Measurements from ENCODE around the gene CHCT1.
"Not testable (repeated sequence)": the region's sequence is repeated elsewhere in the genome, so short reads cannot be mapped to it uniquely, and the experiment has no call there.

Gene CHCT1

DNA sequence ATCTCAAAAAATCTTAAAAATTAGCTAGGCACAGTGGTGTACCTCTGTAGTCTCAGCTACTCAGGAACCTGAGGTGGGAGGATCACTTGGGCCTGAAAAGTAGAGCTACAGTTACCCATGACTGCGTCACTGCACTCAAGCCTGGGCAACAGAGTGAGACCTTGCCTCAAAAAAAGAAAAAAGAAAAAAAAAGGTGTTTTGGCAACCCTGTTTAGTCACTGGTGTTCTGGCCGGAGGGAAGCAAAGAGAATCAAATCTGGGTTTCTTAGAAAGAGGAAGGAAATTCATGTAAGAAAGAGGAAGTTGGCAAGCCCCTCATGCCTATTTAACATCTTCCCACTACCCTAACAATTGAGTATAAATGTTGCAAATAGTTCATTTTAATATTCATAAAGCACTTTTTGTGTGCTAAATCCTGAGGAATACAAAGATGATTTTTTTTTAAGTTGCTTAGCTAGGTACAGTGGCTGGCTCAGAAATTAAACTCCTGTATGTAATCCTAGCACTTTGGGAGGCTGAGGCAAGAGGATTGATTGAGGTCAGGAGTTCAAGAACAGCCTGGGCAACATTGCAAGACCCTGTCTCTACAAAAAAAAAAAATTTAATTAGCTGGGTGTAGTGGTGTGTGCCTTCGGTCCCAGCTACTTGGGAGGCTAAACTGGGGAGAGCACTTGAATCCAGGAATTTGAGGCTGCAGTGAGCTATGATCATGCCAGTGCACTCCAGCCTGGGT, 23.9 kb upstream of the CHCT1 start:
- no peak for DNase-seq (ENCODE audit: low spot score)

DNA sequence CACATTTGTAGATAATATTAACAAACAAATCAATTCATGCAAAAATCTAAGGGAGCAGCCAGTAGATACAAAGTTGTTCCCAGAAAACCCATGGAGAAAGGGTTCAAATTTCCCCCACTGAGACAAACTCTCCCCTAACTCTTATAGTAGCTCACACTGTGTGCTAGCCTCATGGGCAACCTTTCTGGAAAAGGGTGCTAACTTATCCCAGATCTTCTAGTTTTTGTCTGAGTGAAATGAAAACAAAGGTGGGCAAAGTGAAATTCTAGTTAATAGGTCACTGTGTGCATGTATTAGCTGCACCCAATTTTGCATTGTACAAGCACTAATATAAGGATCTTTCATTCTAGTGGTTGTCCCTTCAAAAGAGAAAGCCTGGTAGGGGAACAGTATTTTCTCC, 20.5 kb upstream of the CHCT1 start:
- DNase-seq (ENCODE audit: low spot score) = no peak

DNA sequence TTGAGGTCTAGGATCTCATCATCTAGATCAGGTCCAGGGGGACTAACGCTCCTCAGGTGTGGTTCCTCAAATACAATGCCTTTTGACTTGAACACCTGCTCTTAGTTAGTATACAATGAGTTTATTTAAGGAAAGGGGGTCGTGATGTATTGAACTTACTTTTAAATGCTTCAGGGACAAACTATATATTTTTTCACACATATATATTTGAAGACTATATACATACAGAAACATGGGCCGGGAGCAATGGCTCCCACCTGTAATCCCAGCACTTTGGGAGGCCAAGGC, 18.8 kb upstream of the CHCT1 start:
- no peak for DNase-seq (ENCODE audit: low spot score)

DNA sequence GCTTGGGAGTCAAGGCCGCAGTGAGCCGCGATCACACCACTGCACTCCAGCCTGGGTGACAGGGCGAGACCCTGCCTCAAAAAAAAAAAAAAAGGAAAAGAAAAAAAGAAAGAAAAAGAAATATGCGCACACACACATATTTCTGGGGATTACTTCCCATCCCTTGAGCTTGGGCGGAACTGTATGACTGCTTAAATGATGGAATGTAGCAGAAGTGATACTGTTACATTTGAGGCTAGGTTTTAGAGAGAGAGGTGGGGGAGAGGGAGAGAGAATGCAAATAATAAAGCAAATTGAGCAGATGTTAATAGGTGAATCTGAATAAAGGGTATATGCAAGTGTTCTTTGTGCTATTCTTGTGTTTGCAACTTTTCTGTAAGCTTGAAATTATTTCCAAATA, 18.3 kb upstream of the CHCT1 start:
- no peak for DNase-seq (ENCODE audit: low spot score)

DNA sequence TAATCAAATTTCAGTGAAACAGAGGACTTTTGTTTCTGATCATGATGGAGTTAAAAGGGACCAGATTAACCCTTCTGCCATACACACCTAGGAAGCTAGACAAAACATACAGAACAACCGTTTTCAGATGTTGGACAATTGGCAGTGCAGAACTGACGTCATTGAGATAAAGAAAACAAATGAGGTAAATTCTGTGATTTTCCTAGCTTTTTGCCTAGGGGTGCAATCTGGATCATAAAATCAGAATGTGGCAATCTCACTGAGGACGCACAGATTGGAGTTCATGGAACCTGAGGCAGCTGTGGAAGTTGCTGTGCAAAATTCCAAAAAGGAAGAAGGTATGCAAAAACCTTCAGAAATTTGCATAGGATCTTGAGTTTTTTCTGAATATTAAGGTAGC, 15.4 kb upstream of the CHCT1 start:
- no peak for DNase-seq (ENCODE audit: low spot score)

DNA sequence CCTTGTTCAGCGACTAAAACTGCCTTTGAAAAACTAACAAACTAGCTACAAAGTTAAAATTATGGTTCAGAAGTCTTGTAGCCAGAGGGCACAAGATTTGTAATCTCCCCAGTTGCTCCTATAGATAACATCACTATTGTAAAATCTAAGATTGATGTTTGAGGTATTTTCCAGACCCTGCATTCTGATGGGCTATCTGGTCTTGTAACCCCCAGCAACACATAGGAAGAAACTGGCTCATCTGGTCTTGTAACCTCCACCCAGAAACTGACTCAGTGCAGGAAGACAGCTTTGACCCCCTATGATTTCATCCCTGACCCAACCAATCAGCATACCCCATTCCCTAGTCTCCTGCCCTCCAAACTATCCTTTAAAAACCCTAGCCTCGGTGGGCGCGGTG, 12.3 kb upstream of the CHCT1 start:
- DNase-seq (ENCODE audit: low spot score) = no peak

DNA sequence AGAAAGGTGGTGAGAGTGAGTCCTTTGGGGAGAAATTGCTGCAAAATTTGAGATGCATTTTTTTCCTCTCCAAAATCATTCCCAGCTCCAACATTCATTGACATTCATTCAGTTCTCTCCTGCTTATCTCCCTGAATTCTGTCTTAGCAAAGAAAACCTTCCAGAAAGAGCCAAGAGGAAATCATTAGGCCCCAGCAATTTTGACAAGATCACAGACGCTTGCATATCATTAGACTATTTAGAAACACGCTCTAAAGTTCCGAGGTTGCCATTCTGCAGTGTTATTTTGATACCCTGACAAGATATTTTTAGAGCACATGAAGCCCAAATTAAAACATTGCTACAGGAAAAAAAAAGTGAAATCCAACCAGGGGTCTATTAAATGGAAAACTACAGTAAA, 9.6 kb upstream of the CHCT1 start:
- DNase-seq (ENCODE audit: low spot score) = no peak

DNA sequence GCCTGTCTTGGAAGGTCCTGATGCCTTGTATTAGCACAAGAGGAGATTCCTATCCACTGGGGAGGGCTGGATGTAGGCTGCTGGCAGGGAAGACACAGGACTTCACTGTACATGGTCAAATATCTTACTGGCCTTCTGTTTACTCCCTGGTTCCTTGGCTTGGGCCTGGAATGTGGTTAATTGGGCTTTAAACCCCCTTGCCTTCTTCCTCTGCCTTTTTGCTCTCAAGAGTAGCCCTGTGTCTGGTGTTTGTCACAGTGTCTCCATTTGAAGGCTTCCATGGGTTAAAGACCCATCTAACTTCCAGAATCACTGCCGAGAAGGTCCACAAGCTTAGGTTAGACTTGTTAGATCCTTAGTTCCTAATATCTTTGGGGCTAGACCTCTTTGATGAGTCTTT, 7.1 kb upstream of the CHCT1 start:
- no peak for DNase-seq (ENCODE audit: low spot score)

DNA sequence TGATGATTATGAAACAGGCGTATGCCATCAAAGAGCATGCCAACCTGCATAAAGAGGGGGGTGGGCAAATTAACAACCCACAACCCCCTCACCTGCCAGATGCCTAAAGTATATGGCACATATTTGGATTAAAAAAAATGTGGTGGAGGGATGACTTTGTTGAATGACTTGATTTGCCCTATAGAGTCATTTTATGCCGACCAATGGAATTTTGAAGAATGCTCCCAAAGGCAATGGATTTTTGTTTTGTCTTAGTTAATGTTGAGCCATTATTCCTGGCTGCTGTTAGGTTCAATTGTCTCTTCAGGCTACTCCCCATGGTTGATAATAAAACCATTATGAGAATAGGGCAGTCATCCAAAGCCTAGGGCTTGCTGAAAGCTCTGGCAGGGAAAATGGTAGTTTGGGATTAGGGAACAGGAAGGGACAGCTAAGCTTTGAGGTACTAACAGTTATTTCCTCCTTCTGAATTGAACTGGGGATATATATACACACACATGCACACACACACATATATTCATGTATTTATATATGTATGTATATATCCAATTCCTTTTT, 5.8 kb upstream of the CHCT1 start:
- peak; percentile 83 for DNase-seq (ENCODE audit: low spot score)

DNA sequence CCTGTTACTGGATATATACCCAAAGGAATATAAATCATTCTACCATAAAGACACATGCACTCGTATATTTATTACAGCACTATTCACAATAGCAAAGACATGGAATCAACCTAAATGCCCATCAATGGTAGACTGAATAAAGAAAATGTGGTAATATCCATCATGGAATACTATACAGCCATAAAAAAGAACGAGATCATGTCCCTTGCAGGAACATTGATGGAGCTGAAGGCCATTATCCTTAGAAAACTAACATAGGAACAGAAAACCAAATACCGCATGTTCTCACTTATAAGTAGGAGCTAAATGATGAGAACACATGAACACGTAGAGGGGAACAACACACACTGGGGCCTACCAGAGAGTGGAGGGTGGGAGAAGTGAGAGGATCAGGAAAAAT, 3.3 kb upstream of the CHCT1 start:
- not testable (repeated sequence) for DNase-seq (ENCODE audit: low spot score)

DNA sequence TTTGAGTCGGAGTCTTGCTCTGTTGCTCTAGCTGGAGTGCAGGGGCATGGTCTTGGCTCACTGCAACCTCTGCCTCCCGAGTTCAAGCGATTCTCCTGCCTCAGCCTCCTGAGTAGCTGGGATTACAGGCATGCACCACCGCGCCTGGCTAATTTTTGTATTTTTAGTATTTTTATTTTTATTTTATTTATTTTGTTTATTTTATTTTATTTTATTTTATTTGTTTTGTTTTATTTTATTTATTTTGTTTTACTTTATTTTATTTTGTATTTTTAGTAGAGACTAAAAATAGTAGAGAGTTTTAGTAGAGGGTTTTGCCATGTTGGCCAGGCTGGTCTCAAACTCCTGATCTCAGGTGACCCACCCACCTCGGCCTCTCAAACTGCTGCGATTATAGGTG, 2.4 kb upstream of the CHCT1 start:
- DNase-seq (ENCODE audit: low spot score) = not testable (repeated sequence)

DNA sequence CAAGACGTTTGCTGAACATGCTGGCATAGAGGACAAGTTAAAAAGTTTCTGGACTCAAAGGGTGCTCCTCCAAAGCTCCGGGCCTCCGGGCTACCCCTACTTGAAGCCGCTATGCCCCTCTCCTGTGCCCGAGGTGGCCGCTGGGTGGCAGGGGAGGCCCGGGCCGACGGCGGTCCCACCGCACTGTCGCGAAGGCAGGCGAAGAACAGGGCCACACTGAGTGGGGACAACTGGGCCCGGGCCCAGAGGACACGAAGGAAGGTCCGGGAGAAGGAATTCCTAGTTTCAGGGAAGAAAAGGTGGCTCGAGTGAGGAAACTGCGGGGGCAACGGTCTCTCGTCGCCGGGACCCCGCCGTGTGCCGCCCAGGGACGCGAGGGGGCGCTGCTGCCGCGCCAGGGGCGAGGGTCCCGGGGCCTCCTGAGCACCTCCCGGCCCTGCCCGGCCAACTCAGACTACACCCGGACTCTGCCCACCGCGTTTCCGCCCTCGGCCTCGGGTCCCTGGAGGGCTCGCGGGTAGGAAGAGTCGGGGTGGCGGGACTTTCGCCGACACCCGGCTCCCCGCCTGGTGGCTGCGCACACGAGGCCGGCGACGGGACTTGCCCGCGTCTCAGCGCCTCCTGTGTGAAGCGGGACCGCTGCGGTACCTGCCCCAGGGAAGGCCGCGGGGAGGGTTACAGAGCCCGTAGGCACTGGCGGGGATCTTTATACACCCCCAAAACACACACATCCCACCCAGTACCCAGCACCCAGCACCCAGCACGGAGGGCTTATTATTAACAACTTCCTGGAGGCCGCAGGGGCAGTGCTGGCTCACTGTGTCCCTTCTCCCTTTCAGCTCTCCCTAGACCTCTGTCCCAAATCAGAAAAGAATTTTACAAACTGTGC, 772 bp upstream of the CHCT1 start:
- DNase-seq (ENCODE audit: low spot score) = peak; percentile 67

DNA sequence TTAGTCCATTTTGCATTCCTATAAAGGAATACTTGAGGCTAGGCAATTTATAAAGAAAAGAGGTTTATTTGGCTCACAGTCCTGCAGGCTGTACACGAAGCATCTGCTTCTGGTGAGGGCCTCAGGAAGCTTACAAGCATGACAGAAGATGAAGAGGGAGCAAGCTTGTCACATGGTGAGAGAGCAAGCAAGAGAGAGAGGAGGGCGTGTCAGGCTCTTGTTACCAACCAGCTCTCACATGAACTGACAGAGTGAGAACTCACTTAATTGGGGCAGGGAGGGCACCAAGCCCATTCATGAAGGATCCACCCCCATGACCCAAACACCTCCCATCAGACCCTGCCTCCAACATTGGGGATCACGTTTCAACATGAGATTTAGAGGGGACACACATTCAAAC, 1.6 kb downstream of the CHCT1 start:
- no peak for DNase-seq (ENCODE audit: low spot score)

DNA sequence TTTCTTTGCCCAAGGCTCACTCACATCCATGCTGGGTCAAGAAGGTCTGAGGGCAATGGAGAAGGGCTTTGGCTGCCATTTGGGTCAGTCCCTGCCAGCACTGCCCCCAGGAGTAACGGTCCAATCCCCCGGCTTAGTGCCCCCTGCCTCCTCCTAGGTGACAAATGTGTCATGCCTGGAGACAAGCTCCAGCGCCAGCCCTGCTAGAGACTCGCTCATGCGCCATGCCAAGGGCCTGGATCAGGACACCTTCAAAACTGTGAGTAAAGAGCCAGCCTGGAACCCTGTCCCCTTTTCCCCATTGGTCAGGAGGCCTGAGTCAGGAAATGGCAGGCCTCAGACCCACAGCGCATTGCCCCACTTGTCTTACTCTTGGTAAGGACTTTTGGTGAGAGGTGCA, 3.3 kb downstream of the CHCT1 start:
- DNase-seq (ENCODE audit: low spot score) = no peak

DNA sequence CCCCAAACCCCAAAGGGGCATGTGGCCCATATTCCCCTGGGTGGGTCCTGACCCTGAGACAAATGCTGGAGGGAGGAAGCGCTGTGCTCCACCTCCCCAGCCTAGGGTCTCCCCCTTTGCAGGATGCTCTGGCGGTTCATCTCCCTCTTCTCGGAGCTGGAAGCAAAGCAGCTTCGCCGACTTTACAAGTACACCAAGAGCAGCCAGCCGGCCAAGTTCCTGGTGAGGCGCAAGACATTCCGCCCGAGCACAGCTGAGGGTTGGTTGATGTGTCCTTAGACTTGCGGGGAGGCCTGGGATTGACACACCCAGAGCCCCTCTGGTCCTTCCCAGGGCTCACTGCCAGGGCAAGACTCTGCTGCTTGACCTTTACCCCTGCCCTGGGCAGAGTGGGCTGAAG, 4.3 kb downstream of the CHCT1 start:
- no peak for DNase-seq (ENCODE audit: low spot score)

DNA sequence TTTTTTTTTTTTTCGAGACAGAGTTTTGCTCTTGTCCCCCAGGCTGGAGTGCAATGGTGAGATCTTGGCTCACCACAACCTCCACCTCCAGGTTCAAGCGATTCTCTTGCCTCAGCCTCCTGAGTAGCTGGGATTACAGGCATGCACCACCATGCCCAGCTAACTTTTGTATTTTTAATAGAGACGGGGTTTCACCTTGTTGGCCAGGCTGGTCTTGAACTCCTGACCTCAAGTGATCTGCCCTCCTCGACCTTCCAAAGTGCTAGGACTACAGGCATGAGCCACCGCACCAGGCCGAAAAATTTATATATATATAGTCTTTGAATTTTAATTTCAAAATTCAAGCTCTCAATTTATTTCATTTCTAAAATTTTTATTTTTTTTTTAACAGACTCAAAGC, 6.2 kb downstream of the CHCT1 start:
- DNase-seq (ENCODE audit: low spot score) = not testable (repeated sequence)

DNA sequence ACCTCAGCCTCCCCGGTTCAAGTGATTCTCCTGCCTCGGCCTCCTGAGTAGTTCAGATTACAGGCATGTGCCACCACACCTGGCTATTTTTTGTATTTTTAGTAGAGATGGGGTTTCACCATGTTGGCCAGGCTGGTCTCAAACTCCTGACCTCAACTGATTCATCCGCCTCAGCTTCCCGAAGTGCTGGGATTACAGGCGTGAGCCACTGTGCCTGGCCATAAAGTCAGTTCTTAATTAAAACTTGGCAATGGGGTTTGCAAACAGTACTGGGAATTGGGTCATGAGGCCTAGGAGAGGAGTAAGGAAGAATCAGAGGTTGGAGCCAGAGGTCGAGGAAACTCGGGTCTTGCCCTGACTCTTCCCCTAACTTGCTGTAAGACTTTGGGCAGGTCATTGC, 8.3 kb downstream of the CHCT1 start:
- DNase-seq (ENCODE audit: low spot score) = not testable (repeated sequence)

DNA sequence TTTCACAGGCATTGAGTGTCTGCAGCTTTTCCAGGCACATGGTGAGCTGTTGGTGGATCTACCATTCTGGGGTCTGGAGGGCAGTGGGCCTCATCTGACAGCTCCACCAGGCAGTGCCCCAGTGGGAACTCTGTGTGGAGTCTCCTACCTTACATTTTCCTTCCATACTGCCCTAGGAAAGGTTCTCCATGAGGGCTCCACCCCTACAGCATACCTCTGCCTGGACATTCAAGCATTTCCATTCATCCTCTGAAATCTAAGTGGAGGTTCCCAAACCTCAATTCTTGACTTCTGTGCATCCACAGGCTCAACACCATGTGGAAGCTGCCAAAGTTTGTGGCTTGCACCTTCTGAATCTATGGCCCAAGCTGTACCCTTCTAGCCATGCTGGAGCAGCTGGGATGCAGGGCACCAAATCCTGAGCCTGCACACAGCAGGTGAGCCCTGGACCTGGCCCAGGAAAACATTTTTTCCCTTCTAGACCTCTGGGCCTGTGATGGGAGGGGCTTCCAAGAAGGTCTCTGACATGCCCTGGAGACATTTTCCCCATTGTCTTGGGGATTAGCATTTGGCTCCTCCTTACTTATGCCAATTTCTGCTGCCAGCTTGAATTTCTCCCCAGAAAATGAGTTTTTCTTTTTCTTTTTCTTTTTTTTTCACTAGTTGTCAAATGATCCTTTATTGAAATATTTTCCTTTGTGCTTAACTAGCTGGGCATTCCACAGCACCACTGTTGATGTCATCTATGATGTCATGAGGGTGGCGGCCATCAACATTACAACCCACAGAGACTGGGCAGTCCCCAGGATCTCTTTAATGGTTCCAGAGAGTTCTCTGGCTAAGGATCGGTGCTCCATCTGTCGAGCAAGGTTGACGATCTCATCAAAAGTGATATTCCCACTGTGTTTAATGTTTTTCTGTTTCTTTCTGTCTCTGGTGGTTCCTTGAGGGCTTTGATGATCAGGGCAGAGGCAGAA, 11.0 kb downstream of the CHCT1 start:
- DNase-seq (ENCODE audit: low spot score) = not testable (repeated sequence)

DNA sequence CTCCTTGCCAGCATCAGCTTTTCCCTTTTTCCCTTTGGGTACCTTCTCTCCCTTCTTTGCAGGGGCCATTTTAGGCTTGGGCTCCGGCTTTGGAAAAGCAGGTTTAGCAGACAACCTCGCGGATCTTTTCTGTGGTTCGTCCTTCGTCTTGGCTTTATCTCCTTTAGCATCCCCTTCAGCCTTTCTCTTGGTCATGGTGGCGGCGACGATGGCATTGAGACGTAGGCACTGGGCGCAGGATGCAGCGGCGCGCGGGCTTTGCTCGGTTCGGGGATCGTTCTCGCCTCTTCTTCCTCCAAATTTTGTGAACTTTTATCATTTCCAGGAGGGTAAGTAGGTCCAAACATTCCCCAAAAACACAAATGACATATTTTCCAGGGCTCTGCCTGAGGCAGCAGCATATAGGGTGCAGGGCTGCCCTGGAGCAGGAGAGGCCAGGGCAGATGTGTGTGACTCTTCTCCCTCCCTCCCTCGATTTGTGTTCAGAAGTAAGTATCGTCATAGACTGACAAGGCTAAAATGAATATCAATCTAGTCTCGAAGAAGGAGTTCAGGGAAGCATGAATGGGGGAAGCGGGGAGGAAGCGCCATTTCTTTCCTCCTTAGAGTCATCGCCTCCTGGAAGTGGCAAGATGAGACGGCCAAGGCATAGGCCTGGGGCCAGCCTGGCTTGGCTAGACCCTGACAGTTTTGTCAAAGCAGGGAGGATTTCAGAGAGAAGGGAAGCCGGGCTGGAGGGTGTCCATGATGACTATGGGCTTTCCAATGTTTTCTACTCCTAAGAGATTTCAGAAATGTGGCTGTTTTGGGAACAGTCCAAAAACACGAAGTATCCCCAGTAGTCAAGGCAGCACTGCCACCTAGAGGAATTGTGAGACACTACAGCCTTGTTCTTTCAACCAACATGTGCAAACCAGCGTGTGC, 13.2 kb downstream of the CHCT1 start:
- DNase-seq (ENCODE audit: low spot score) = peak; percentile 90

DNA sequence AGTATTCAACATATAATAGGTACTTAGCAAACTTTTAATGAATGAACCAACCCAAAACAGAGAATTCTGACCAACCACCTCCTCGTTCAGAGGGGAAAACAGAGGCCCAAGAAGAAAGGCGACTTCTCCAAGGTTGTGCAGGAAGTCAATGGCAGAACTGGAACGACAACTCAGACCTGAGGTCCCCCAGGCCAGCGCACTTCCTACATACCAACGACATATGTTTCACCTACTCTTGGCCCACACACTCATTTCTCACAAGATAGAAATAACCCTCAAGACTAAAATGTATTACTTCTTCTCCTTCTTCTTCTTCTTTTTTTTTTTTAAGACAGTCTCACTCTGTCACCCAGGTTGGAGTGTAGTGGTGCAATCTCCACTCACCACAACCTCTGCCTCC, 14.4 kb downstream of the CHCT1 start:
- no peak for DNase-seq (ENCODE audit: low spot score)

DNA sequence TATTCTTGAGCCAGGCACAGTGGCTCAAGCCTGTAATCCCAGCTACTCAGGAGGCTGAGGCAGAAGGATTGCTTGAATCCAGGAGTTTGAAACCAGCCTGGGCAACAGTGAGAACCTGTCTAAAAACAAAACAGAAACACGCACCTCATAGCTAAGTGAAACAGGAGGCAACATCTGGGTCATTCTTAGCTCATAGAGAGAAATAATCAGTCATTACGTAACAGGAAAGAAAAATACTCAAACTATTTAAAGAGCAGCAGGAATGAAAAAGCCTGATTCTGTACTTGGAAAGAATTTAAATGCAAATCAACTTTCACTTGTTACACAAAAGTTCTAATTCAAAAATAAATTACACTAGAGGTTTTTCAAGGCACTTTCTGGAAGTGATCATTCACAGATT, 17.2 kb downstream of the CHCT1 start:
- no peak for DNase-seq (ENCODE audit: low spot score)
